GM19238 (cell line): ENCODE results near the gene PSORS1C2.

Experiments used
- DNase-seq: peaks from one replicate; pipeline ENCODE4 v3.0.0; 2011; ENCODE audit warnings: low spot score; ENCODE audit not compliant: insufficient read length

Gene PSORS1C2

DNA sequence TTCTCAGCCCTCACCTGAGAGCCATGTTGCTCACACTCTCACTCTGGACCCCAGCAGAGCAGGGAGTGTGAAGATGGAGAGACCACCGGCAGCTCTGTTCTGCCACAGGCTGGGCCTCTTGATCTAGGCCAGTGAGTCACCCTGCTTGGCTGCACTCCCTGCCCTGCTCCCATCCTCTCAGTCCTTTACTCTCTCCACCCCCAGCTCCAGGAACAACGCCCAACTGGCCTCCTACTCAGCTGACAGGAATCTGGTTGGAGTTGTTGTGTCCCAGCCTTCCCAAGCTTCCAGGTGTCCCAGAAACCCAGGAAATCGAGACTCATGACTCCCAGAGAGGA is 24.4 kb downstream of the PSORS1C2 start, which contains the start of gene PSORS1C1:
Gene PSORS1C1, plus strand, starts transcription at position 260 of the 338 bp plus-strand sequence. CDS start 14,833 bp downstream, outside the sequence.
- DNase-seq, result no peak

DNA sequence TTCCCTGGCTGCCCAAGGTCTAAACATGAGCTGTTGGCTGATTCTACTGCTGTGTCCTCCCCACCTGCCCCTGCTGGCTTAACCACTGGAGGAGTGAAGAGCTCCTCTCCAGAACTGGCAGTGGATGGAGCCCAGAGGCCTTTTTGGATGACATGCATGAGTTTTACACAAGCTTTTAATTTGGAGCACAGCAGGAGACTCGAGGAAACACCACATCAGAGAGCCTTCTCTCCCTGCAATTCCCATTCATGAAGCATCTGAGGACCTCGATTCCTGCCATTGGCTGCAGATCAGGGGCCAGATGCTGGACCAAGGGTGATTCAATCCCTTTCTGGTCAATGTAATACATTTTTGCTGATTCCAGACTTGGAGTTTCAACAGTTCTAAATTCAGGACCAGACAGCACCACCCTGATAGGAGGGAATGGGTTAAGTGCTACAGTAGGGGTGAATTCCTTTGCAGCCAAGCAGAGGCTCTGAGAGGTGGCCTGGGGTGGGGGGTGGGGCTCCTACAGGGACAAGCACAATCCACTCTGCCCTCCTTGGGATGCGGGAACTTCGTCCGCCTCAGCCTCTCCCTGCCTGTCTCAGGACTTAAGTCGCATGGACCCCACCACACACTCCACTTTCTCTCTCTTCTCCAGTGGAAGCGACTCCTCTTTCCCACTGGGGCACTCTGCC is 24.9 kb downstream of the PSORS1C2 start:
- DNase-seq, result no peak

DNA sequence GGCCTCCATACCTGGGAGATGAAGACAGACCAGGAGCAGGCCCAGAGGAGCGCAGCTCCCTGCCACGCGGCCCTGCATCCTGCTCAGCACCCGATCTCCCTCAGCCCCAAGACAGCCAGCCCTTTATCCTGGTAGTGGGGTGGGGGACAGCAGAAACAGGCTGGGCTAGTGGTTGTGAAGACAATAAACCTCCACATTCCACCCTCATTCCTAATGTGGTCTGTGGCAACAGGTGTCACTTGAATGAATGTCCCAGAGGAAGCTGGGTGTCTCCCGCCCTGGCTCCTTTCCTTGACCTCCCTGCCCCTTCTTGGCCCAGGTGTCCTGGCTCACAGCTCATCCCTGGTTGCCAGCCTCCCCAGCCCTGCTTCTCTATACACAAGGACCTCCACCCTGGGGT is 26.4 kb downstream of the PSORS1C2 start, which contains the start of gene C6orf15:
Gene C6orf15, minus strand, starts transcription at position 98 of the 400 bp plus-strand sequence. Its CDS starts 20 bp downstream, at position 78.
- no peak for DNase-seq

DNA sequence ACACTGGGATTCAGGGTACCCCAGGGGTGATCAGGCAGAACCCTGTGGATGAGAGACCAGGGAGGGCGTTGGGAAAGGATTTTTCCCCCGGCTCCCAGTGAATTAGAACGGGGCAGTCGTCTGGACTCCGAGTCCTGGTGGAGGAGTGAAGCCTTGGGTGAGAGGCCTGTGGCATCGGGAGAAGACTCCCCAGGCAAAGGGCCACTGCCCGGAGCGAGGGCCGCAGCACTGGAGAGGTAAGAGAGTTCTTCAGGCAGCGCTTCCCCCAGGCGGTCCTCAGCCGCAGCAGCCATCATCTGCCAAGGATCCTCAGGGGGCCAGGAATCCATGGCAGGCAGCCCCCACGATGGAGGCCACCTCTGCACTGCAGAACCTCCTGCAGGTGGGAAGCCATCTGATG is 27.2 kb downstream of the PSORS1C2 start:
- no peak for DNase-seq

DNA sequence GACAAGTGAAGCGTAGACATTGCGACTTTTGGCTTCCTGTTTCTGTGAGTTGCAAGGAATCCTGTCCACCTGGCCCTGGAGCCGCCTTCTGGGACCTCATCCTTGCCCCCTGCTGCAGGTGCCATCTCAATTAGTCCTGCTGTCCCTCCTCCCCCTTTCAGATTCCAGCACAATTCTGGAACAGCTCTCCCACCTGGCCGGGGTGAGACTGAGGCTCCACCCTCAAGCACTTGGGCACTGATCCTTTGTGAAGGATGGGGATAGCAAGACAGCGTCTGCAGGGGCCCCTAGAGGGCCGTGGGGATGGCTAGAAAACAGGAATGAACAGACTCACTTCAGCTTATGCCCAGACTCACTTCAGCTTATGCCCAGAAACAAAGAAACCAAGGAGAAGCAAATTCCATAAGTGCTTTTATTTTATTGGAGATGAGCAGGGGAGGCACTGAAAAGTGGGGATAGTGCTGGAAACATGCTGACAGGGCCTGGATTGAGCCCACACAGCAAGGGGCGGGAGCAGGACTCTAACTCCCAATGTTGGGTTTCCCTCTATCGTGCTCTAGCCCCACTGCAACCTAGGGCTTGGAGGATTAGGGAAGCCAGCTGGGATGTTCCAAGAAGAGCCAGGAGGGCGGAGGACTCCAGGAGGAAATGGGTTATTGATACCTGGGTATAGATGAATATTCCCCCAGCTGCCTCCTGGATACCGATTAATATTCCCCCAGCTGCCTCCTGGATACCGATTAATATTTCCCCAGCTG is 27.9 kb downstream of the PSORS1C2 start:
- DNase-seq, result no peak

DNA sequence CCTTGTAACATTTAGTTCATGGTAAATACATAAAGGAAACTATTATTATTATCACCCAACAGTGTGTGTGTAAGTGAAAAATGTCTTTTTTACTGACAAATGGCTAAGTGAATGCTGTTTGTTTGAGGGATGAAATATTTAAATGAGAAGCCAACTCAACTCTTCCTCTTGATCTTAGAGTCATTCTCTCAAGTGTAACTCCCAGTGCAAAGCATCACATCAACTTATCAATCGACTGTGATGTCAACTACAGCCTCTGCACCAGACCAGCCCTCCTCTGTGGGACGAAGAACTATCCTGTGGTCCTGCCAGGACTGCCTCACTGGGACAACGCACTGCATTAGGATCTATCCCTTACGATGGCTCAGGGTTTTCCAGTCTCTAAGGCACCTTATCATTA is 31.8 kb downstream of the PSORS1C2 start:
- DNase-seq, result no peak

DNA sequence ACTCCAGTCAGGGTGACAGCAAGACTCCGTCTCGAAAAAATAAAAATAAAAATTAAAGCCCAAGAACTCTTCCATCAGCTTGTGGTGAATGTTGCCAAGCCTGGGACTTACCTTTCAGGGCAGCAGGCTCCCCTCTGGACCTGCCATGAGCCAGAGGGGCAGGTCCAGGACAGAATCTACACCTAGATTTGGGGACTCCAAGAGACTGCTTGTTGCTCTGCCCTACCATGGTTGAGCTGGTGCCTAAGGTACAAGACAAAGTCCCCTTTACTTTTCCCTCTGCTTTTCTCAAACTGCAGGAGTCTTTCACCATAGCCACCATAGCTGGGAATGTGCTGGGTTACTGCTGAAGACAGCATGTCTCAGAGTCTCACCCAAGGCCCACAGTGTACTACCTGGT is 35.7 kb downstream of the PSORS1C2 start:
- DNase-seq, result no peak

DNA sequence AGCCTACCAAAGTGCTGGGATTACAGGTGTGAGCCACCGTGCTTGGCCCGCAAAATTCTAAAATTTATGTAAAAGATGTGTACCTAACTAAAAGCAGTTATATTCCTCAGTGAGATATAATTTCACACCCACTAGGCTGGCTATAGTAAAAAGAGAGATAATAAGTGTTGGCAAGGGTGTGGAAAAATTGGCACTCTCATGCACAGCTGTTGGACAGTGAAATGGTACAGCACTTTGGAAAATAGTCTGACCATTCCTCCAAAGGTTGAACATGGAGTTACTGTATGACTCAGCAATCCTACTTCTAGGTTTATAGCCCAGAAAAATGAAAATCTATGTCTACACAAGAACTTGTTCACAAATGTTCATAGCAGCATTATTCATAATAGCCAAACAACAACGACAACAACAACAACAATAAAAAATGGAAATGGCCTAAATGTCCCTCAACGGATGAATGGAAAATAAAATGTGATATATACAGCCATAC is 40.4 kb downstream of the PSORS1C2 start:
- no peak for DNase-seq

DNA sequence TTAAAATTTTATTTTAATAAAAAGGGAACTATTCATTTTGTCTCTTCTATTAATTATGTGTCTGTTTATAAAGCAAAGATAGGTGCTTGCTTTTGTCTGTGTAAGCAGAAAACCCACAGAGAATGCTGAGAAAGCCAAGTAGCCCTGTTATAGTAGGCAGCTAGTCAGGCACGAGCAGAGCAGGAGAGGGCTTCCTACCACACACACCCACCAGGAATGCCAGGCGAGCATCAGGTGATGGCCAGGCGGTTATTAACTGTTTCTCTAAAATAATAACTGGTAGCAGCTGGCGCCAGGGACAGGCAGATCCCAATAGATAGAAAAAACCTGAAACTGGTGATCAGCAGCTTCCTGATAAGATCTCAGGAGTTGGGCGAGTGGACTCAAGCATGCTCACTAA is 42.2 kb downstream of the PSORS1C2 start:
- DNase-seq, result no peak

DNA sequence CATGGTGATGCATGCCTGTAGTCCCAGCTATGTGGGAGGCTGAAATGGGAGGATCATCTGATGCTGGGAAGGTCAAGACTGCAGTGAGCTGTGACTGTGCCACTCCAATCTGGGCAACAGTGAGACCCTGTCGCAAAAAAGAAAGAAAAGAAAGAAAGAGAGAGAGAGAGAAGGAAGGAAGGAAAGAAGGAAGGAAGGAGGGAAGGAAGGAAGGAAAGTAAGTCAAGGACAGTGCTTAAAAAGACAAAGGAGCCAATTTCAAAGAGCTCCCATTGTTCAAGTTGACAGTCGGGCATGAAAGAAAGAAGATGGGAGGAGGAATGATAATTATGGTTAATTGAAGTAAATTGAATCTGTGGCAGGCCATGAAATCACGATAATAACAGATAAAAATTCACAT is 42.7 kb downstream of the PSORS1C2 start:
- no peak for DNase-seq

DNA sequence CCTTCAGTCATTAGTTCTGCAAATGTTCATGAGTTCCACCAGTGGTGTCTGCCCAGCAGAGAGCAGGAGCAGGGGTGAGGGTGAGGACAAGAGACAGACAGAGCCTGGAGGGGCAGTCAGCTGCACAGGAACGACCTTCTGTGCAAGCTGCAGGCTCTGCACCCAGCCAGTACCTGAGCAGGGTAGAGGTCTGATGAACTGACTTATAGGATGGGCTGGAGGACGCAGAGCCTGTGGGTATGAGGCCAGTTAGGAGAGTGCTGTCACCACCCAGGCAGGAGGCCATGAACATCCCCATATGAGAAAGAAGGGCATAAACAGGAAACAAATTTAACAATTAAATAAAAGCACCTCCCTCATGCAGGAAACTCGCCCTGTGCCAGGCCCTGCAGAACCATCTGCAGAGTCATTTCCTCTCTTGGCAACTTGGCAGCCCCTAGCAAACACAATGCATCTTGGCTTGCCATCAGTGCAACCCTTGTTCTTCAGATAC is 44.4 kb downstream of the PSORS1C2 start:
- no peak for DNase-seq

DNA sequence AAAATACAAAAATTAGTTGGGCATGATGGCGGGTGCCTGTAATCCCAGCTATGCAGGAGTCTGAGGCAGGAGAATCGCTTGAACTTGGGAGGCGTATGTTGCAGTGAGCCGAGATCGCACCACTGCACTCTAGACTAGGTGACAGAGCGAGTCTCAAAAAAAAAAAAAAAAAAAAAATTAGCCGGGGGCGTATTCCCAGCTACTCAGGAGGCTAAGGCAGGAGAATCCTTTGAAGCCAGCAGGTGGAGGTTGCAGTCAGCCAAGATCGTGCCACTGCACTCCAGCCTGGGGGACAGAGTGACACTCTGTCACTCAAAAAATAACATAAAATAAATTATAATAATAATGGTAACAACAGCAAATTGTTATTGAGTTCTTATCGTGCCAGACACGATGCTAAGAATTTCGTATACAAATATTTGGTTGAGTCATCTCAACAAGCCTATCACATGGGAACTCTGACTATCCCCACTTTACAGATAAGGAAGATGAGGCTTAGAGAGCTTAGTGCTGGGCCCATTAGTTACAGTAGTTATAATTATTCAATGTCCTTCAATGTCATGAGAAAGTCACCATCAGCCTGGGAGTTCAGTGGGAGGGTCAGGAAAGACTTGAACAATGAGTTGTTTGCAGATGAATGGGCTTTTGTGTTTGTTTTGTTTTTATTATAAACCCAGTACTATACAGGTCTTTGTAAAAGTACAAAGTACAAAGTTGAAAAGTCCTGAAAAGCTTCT is 45.9 kb downstream of the PSORS1C2 start:
- no peak for DNase-seq

DNA sequence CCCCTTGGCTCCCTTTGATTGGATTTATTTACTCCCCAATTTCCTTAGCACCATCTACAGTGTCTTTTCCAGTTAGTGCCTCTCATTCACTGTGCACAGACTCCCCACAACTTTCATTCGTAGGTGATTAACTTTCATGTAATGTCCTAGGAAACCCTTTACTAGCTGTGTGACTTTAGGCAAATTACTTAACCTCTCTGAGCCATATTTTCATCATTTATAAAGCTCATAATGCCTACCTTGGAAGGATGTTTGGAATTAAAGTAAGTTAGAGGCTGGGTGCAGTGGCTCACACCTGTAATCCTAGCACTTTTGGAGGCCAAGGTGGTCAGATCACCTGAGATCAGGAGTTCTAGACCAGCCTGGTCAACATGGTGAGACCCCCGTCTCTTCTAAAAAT is 46.6 kb downstream of the PSORS1C2 start:
- DNase-seq, result no peak

DNA sequence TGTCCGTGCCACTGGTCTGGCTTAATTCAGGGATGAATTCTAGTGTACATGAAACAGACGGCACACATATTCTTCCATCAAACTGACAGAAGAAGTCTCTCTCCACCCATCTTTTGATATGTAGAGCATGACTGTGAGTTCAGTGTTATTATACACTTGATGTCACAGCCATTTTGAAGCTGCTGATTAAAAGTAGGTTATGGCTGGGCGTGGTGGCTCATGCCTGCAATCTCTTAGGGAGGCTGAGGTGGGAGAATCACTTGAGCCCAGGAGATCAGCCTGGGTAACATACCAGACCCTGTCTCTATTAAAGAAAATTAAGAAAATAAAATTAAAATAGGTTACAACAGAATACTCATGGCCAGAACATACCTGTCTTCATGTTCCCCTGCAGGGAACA is 47.2 kb downstream of the PSORS1C2 start:
- DNase-seq, result no peak

DNA sequence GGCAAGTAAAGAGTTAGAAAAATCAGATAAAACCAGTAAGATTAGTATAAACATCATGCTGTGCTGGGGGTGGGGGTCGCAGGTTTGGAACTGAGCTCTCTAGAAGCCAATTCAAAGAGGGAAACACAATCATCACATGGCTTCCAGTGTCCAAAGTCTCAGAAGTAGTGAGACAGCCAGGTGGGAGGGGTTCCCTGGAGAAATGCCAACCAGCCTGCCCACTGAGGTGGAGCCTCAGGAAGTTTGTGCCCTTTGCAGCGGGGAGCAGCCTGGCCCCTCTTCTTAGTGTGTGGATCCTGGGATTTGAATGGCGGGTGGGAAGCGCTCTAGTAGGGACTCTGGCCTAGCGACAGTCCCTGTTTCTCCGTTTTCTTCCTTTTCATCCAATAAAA is 47.9 kb downstream of the PSORS1C2 start:
- no peak for DNase-seq

DNA sequence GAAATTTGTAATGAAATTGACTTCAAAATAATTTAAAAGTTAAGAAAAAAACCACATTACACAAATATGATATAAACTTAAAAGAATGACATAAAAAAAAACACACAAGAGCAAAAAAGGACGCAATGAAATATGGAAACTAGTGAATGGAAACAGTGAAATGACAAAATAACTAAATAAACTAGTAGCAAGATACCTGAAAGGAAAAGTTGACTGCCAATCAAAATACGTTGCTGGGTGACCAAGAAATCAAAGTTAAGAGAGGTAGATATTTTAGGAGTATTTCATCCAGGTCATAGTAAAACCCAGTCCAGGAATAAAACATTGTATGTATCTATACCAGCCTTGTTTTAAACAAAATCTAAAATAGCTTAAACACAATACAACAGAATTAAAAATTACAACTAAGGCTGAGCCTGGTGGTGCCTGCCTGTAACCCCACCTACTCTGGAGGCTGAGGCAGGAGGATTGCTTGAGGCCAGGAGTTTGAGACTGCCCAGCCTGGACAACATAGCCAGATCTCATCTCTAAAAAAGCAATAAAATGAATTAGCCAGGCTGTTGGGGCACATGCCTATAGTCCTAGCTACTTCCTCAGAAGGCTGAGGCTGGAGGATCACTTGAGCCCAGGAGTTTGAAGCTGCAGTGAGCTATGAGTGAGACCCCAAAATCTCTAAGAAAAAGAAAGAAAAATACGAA is 48.4 kb downstream of the PSORS1C2 start:
- no peak for DNase-seq
